Measurements from ENCODE around the gene KCNN3.
"Not testable (repeated sequence)": the region's sequence is repeated elsewhere in the genome, so short reads cannot be mapped to it uniquely, and the experiment has no call there.

The KCNN3 gene

DNA sequence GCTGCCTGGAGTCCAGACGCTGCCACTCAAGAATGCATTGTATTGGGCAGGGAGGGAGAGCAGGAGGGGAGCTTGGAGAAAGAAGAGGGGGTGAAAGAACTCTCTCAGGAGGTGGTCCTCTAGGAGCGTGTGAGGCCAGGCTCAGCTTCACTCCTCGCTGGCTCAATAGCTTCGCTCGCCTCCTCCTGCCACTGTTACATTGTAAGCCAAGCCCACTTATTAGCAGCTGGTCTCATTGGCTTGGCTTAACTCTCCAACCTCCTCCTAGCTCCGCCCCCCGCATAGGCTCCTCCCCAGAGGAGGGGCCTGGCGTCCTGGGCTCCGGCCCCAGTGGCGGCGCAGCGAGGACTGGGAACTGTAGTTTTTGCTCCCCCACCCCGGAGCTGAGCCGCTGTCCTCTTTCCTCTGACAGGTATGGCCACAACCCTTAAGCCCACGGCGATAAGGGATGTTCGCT lies at the start of gene KCNN3:
TSS of gene KCNN3 (minus strand) at position 167 of the 457 bp plus-strand sequence. CDS start 317 bp downstream, outside the sequence.
- DNase-seq (ENCODE audit: low spot score): peak; percentile 97

DNA sequence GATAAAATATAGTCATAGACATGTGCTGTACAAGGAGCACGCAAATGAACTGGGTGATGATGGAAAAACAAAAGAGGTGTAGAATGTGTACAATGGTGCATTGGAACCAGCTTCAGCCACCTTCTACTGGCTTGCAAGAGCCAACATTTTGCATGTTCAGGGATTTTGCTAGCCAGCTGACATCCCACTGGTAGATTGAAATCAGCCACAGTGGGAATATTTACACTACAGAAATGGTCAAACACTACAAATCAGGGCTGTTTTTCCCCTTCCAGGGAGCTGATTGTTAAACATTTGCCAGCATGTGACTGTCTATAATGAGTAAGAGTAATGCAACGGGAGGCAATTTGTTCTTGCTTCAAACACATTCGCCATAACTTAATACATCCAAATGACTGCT lies 43.2 kb upstream of the KCNN3 start:
- DNase-seq (ENCODE audit: low spot score): no peak

DNA sequence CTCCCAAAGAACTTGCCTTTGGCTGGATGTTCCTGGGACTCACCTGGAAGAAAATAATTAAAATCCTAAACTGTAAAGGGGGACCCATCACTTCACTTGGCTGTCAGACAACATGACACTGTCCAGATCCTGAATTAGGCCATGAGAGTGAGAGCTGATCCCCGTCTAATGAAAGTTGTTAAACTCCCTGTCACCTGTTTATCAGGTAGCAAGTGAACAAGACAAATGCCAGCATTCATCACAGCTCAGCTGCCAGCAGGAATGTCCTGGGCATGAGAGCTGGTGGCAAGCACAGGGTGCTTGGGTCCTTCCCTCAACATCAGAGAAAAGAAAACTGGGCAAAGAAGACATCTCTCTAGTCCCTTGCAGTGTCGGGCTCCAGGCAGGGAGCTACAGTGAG lies 42.7 kb upstream of the KCNN3 start:
- no peak for DNase-seq (ENCODE audit: low spot score)

DNA sequence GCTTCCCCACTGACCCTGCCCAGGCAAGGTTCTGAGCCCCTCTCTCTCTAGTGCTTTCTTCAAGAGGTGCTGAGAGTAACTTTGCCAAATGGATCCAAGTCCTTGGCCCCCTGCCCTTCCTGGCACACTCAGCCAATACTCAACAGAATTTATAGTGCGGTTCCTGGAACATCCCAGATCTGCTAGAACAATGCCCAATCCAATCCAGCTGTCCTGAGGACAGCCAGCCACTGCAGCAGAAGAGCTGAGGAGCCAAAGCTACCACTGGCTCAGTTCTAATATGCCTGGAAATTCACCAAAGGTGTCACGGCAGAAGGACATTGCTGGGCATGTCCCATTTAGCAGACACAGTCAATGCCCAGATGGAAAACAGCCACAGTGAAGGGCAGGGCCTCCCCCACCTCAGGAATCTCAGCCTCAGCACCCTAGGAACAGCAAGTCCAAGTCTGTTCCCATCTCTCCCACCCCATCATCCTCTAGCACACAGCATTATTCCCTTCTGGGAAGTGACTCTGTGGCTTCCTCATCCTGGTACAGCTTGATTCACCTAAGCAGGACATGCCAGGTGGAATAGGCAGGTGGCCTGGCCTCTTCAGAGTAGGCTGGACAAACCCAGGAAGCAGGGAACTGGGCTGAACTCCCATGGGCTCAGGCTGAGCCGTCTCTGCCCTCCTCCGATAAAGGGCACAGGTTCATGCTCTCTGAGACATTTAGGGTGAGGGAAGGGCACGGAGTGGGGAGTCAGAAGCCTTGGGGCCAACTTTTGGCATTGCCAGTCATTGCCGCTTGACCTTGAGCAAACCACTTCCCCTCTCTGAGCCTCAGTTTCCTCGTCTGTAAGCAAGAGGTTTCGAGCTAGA lies 41.8 kb upstream of the KCNN3 start:
- no peak for DNase-seq (ENCODE audit: low spot score)

DNA sequence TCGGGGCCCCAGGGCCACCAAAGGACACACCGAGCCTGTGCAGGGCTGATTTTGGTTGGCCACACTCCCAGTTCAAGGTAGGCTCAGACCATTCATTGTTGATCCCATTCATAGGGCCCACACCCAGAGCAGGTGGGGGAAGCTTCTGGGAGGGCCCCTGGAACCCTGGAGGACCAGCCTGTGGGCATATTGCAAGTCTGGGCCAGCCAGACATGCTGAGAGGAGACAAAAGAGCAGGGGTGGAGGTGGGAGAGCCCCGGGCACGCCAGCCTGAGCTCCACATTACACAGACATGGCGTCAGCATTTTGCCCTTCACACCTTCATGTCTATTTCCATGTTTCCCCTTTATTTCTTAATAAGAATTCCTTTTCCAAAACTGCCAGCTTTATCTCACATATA lies 40.8 kb upstream of the KCNN3 start:
- DNase-seq (ENCODE audit: low spot score): no peak

DNA sequence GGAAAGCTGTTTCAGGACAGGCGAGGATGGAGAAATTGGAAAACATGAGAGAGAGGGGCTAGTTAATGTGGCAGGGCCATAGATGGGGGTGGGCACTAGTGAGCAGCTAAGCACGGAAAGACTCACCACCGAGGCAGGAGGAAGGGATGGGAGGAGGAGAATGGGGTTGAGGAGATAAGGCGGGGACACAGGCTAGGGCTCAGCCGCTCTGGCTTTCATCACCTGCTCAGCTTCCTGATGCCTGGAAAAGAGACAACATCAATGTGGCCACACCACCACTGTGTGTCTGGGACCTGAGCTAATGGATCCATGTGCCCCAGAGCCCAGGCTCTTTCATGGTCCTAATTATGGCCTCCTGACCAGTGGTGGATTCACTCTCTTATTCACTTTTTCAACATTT lies 38.9 kb upstream of the KCNN3 start:
- no peak for DNase-seq (ENCODE audit: low spot score)

DNA sequence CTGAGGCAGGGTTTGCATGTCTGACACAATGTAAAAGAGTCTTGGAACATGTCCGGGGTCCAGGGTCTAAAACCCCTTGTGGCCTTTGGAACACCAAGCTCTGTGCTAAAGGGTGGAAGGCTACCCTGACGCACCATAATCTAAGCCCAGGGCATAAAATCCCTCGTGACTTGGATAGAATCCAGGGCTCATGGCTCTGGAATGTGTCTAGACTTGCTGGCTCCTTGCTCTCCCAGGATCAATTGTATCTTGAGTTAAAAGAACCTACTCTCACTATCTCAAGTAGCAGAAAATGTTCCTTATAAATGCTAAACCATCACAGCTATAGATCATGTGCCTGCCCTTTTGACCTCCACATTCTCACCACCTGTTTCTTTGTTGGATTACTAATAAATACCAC lies 38.0 kb upstream of the KCNN3 start:
- DNase-seq (ENCODE audit: low spot score): not testable (repeated sequence)

DNA sequence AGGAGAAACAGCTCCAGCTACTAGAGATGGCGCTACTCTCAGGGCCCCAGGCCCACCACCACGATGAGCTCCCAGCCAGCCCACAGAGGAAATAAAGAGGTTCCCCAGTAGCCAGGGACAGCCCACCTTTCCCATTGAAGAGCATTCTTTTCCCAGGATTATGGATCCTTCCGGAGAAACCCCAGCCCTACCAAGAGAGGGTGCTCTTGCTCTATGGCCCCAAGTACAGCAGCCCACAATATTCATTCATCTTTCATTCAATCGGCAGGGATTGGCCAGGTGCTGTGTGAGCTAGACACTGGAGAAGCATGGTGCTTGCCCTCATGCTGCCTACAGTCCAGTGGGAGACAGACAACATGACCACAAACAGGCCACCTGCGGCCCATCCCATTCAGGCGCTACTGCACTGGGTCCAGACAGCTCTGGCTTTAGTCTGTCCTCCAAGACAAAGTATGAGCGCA lies 36.6 kb upstream of the KCNN3 start:
- DNase-seq (ENCODE audit: low spot score): no peak

DNA sequence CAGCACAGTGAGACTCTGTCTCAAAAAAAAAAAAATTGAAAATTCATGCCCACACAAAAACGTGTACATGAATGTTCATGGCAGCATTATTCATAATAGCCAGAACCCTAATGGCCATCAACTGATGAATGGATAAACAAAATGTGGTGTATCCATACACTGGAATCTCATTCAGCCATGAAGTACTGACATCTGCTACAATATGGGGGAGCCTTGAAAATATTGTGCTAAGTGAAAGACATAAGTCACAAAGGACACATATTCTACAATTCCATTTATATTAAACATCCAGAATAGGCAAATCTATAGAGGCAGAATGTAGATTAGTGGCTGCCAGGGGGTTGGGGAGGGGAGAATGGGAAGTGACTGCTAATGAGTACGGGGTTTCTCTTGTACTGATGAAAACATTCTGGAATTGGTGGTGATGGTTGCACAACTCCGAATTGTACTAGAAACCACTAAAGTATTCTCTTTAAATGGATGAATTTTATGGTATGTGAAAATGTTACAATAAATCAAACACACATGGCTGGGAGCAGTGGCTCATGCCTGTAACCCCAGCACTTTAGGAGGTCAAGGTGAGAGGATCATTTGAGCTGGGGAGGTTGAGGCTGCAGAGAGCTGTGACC lies 33.0 kb upstream of the KCNN3 start:
- DNase-seq (ENCODE audit: low spot score): no peak

DNA sequence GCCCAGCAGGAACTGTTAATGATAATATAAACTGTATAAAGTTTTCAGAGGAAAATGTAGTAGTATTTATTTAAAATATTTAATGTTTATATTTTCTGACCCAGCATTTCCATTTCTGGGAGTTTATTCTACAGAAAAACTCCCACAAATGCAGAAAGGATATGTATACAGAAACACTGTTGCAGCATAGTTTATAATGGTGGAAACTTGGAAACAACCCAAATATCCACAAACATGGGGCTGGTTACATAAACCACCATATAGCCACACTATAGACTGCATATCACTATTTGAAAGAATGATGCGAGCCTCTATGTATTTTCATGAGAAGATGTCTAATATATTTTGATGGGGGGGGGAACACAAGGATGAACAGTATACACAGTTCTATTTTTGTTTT lies 31.5 kb upstream of the KCNN3 start:
- DNase-seq (ENCODE audit: low spot score): no peak

DNA sequence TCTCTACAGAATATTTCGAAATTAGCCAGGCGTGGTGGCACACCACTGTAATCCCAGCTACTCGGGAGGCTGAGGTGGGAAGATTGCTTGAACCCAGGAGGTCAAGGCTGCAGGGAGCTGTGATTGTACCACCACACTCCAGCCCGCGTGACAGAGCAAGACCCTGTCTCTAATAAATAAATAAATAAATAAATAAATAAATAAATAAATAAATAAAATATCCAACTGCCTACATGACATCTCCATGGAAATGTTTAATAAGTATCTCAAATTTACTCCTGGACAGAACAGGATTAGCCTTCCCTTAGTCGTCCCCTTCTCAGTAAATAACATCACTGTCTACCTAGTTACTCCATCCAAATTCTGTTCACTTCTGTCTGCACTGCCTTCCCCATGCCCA lies 29.0 kb upstream of the KCNN3 start:
- no peak for DNase-seq (ENCODE audit: low spot score)

DNA sequence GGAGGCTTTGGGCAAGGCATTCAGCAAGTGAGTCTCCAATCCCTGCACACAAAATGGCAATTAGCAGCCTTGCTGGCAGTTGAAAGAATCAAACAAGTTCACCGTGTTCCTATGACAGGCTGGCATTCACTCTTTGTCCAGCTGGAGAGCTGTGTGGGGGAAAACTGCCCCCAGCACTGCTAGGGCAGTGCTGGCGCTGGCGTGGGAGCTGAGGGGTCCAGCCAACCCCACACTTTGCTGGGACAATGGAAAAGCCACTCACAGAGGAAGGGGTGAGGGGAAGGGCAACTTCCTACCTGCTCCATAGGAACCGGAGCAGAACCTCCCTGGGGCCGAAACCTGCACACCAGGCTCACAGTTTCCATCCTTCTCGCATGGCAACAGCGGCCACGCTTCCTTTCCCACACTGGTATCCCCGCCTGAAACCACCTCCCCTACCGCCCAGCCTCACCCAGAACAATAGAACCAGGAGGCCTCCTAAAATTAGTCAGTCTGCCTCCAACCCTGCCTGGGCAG lies 26.7 kb upstream of the KCNN3 start:
- DNase-seq (ENCODE audit: low spot score): peak; percentile 53

DNA sequence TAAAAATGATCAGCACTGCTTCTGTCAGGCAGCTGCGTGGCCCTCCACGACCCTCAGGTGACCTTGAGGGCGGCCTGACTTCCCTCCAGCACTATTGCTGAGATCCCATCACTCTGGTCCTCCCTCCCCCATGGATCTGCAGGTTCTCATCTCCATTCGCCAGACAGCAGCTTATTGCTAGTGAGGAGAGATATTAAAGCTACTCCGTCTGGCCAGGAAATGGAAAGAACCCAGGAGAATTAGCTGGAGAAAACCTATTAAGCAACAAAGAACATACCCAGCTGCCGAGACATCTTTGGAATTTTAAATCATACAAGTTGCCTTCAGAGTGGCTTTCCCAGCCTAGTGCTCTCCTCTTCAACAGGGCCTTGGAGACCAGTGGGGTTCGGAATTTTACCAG lies 25.7 kb upstream of the KCNN3 start:
- DNase-seq (ENCODE audit: low spot score): no peak

DNA sequence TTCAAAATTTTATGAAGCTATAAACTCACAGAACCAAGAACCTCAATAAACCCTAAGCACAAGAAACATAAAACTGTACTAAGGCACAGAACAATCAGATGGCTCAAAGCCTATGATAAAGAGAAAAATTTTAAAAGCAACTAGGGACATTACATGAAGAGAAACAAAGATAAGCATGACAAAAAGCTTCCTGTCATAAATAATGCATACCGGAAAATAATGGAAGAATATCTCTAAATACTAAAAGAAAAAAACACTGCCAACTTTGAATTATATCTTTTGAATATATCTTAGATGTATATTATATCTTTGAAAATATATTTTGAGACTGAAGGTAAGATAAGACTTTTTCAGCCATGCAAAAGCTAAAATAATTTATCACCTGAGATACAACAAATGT lies 21.4 kb upstream of the KCNN3 start:
- no peak for DNase-seq (ENCODE audit: low spot score)

DNA sequence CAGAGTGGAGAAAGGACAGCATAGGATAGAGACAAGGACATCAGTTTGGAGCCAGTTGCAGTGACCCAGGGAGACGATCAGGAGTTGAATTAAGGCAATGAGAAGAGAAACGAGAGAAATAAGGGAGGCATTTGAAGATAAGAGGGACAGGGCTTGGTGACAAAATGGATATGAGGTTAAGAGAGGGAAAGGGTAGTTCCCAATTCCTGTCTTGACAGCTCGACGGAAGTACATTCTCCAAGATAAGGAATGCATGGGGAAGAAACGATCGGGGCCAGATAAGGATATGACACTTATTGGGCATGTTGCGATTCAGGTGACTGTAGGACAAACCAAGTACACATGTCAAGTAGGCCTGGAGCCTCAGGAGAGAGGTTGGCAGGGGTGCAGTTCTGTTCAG lies 18.7 kb upstream of the KCNN3 start:
- no peak for DNase-seq (ENCODE audit: low spot score)

DNA sequence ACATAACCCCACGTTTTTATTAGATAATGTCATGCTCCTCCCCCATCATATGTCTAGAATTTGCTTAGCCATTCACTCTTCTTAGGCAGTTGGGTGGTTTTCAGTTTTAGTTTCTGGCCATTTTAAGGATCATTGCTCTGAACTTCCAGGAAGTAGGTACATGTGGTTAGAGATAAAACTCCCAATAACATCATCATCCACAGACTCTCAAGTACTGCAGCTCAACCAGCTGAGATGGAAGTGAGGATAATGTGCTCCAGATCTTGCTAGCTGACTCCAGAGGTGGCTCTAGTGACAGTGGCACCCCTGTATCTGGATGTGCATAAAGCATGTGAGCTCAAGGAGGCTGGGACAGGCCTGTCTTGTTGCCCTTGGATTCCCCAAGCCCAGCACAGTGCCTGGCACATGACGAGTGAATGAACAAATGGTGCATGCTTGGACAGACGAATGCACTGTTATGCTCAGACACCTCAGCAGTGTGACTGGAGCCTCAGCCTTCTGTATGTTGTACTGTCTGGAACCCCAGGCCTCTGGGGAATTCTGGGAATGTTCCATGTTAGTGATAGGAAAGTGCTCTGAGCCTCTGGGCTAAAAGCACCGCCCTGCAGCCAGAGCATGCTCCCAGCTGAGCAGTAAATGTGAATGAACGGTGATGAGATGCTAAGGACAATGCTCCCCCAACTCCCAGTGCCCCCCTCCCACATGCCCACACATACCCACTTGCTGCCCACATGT lies 16.4 kb upstream of the KCNN3 start:
- DNase-seq (ENCODE audit: low spot score): no peak

DNA sequence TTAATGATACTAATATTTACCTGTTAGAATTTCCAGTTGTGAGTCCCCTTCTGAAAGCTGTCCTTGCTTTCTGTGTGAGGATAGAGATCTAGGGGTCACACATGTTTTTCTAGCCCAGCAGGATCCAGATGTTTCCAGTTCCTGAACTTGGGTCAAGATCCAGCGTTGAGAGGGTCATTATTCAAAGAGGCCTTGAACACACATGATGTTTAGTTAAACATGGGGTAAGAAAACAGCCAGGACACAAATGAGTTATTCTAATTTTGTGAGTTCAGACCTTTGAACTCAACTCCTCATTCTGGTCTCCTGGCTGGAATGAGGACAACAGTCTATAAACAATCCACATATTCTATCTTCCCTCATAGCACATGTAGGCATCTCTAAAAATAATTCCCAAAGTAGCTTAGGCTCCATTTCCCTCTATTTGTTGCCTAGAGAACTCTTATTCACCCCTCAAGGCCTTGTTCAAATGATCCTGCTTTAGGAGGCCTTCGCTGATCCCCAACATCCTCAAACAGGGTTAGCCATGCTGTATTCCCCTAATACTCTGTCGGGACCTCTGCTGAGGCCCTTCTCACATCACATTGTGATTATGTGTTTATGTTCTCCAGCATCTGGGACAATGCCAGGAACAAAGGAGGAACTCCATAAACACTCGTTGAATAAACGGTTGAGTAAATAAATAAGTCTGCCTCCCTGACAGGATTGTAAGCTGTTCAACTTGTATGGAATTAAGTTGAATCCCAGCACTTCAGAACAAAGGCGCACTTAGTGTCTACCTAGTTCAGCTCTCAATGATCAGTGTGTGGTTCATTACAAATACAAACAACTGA lies 15.0 kb upstream of the KCNN3 start:
- no peak for DNase-seq (ENCODE audit: low spot score)

DNA sequence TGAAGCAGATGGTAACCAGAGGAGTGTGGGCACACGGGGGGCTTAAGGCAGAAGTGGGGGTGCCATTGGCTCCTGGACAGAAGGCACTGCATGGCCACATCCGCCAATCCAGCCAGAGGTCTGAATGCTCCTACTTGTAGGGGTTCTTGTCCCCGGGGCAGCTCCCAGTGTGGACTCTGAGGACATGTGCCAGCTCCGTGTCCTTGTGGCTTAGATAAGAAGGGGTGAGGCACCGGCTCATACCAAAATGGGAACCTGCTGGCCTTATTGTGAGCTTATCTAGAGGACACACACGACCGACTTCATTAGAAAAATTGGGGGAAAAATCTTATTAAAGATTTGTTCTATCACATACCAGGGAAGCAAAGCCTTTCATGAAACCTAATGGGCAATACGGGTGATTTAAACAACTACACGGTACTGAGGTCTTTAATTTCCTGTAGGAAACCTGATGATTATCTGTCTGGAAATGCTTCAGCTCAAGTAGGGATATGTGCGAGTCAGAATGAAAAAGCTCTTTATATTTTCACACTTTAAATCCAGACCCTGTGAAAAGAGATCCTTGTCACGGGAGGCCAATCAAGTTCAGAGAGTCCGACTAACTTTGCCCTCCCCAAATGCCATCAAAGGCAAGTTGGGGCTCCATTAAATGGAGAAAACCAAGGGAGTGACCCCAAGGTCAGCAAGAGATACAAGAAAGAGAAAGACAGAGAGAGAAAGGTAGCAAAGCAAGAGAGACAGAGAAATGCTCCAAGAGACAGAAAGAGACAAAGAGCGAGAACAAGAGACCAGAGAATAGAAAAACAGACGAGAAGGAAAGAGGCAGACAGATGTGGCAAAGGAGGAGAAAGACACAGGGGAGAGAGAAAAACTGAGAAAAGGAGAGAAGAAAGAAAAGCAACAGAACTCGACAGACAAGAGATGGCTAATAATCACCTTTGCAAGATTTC lies 14.1 kb upstream of the KCNN3 start:
- DNase-seq (ENCODE audit: low spot score): no peak

DNA sequence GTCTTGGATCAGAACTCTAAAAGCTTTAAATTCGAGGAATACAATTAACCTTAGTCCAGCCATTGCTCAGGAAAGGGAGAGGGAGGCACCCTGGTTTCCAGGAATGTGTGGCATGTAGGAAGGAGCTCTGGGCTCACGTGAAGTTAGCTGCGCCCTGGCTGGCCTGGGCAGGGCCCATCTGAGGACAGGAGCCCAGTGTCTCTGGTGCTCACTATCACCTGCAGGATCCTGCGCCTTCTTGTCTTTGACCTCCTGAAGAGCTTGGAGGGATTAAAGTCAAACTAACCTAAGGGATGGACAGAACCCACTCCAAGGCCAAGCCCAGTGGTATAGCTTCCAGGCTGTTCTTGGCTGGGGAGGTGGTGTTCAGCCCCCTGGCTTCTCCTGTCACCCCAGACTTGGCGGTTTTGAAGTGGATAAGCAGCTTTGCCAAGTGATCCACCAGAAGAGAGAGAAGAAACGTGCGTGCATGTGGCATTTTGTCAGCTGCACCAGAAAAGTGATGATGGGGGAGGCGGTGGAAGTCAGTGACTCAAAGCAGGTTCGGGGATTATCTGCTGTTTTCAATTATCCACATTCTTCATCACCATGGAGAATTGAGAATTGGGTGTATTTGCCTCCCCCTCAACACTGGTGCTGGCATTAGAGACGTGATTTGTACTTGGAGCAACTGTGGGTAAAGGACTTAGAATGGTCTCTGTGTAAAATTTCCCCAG lies 11.9 kb upstream of the KCNN3 start:
- DNase-seq (ENCODE audit: low spot score): no peak

DNA sequence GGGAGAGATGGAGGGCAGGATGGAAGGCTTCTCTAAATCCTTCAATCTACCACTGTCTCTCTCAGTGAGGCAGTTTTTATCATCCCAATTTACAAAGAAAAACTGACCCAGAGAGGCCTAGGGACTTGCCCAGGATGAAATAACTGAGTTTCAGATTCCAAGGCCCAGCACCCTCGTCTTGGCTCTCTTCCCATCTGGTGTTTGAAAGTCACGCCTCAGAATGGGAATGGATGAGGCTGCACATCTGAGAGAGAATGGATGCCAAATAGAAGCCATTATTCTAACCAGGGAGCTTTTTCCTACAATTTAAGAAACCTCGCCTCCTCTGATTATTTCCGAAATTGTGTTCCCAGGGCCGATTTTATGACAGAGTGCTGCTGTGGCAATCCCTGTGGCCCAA lies 10.6 kb upstream of the KCNN3 start:
- DNase-seq (ENCODE audit: low spot score): no peak

Measured in globus pallidus (tissue), 1 donor.